Colonic mucosa (tissue), 4 donors: ENCODE data around the gene MAD1L1. TPM values are rescaled to one million over a fixed set of nuclear protein-coding genes. Genes with fewer than 3 reads are reported as not detected.

ENCODE experiments used
- DNase-seq: peaks from one replicate; pipeline ENCODE4 v3.0.0-alpha.2; 2020
- H3K27ac ChIP-seq: fragments of 200-600 bp; one replicate; pipeline ENCODE4 v1.8.0; 2021
- H3K27me3 ChIP-seq: fragments of 200-600 bp; one replicate; pipeline ENCODE4 v1.8.0; 2021
- H3K36me3 ChIP-seq: fragments of 200-600 bp; one replicate; pipeline ENCODE4 v1.8.0; 2021
- H3K4me1 ChIP-seq: fragments of 200-600 bp; one replicate; pipeline ENCODE4 v1.8.0; 2021; ENCODE audit warnings: mild to moderate bottlenecking
- H3K4me3 ChIP-seq: fragments of 200-600 bp; one replicate; pipeline ENCODE4 v1.8.0; 2021
- H3K9ac ChIP-seq, 2 donors: one replicate each; pipeline ENCODE4 v1.7.0; 2013; ENCODE audit warnings: control low read depth in 2 of 2, low read depth in 2 of 2, low read length in 2 of 2
- H3K9me3 ChIP-seq: fragments of 200-600 bp; one replicate; pipeline ENCODE4 v1.8.0; 2021
- CTCF ChIP-seq: fragments of 200-600 bp; IDR thresholded peaks from one replicate; pipeline ENCODE4 v1.8.0; 2022; ENCODE audit warnings: antibody characterized with exemption, mild to moderate bottlenecking
- intact Hi-C: fragments of 100-400 bp; cut with DNase I; formaldehyde crosslinking; loops from one replicate; pipeline ENCODE4 v1.14.1; 2022
- total RNA-seq, 2 donors: library from RNA; stranded (reverse); fragmentation: NEBNext Ultra II Directional in 1 of 2; extraction: Animal tissue kit (Norgen Biotek cat#: 25700) in 1 of 2; gene quantifications; one replicate each; pipeline ENCODE4 v1.2.1, GENCODE V29; 2021
- donor health status: healthy.
- donor health status: DM: no; HTN: no; CAD: no.
- donor health status: DM: no; HTN: no; CAD: no.

The MAD1L1 gene
- total RNA-seq, 2 donors from 2014 or later: 18.2 to 47.0 TPM

GRCh38 chr7:2158331-2159175 lies 74.2 kb downstream of the MAD1L1 start:
- no peak overlapping the region for H3K27ac ChIP-seq

DNA sequence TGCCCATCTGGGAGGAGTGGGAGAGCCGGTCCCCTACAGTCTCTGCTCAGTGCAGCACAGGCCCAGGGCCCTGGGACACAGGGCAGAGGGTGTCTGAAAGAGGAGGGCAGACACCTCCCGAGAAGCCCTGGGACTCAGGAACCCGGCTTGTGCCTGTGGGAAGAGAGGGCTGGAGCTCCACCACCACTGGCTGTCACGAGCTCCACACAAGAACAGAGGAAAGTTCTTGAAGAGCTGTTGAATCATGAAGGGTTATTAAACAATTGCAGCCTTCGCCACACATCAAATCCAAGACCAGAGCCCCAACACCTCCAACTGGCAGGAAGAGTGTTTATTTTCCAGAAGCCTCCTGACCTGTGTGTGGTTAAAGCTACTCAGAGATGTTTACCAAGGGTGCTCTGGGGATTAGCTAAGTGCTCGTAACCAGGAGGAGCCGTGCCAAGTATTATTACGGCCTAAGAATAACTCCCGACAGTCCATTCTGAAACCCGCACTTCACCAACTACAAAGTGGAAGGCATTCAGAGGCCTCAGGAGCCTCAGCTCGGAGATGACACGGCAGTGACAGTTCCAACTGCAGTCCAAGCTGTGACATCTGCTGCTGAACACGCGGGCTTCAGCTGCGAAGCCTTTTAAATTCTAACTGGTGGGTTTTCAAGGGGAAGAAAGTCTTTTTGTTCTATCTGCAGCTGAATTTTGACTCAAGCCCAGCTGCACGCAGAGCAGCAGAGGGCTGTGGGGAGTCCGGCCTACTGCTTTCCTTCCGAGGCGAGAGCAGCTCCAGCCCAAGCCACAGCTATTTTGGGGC lies 75.1 kb downstream of the MAD1L1 start:
- TF ChIP-seq CTCF: no peak
- DNase-seq: peak; percentile 50
- H3K4me3 ChIP-seq: no peak overlapping the region

More at GRCh38 chr7:2158331-2159175, 74.2 kb downstream of the MAD1L1 start:
- no peaks in the 10 kb centered on the region for H3K27me3 ChIP-seq
- H3K4me3 ChIP-seq: no peak overlapping the region
- H3K4me1 ChIP-seq: no peaks in the 10 kb centered on the region
- no peak overlapping the region for H3K9ac ChIP-seq
- no peak for DNase-seq
- intact Hi-C loops: no loop called here
- H3K9me3 ChIP-seq: no peaks in the 10 kb centered on the region
- TF ChIP-seq CTCF: no peak
- no peaks in the 10 kb centered on the region for H3K36me3 ChIP-seq

DNA sequence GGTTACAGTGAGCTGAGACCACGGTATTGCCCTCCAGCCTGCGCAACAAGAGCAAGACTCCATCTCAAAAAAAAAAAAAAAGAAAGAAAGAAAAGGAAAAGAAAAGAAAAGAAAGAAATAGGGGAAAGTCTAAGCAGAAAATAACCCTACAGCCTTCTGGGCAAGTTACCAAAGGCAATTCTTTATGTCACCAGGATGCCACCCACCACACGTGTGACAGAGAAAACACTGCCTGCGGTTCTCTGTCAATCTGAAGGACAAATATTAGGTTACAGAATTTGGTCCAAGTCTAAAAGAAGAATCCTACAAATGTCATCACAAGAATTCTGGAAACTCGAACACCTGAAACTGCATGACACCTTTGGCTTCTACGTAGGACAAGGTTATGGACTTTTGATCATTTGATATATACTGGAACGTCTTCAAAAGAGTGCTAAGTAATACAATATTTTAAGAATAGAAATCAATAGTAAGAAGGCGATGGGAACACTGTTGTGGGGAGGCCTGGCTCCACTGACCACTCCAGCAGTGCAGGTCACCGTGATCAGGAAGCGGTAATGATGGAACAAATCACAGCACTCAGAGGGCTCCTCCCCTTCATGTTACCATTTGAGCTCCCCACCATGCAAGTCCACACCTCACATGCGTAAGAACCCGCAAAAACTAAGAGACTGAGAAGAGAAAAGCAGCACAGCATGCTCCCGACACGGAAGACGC lies 75.8 kb downstream of the MAD1L1 start:
- intact Hi-C loops: no loop called here
- TF ChIP-seq CTCF: no peak
- DNase-seq: no peak
- no peak overlapping the region for H3K27ac ChIP-seq
- H3K36me3 ChIP-seq: no peaks in the 10 kb centered on the region
- H3K9me3 ChIP-seq: no peaks in the 10 kb centered on the region
- no peak overlapping the region for H3K4me3 ChIP-seq
- H3K27me3 ChIP-seq: no peaks in the 10 kb centered on the region
- no peak overlapping the region for H3K9ac ChIP-seq
- no peaks in the 10 kb centered on the region for H3K4me1 ChIP-seq

More for the DNA sequence above, 75.1 kb downstream of the MAD1L1 start:
- no peaks in the 10 kb centered on the region for H3K4me1 ChIP-seq
- intact Hi-C loops: no loop called here
- H3K9ac ChIP-seq: no peak overlapping the region
- no peaks in the 10 kb centered on the region for H3K36me3 ChIP-seq
- H3K27me3 ChIP-seq: no peaks in the 10 kb centered on the region
- H3K27ac ChIP-seq: peak overlapping the region; percentile 9
- no peaks in the 10 kb centered on the region for H3K9me3 ChIP-seq

- H3K9me3 ChIP-seq: no peaks in the 10 kb centered on the region
- no peaks in the 10 kb centered on the region for H3K36me3 ChIP-seq
- H3K4me3 ChIP-seq: no peak overlapping the region
- intact Hi-C loops: no loop called here
- H3K27ac ChIP-seq: no peak overlapping the region
- DNase-seq: no peak
- no peak for TF ChIP-seq CTCF
- H3K4me1 ChIP-seq: no peaks in the 10 kb centered on the region
- H3K27me3 ChIP-seq: no peaks in the 10 kb centered on the region
- H3K9ac ChIP-seq: no peak overlapping the region
Measured at GRCh38 chr7:2154831-2155230, 77.9 kb downstream of the MAD1L1 start.

DNA sequence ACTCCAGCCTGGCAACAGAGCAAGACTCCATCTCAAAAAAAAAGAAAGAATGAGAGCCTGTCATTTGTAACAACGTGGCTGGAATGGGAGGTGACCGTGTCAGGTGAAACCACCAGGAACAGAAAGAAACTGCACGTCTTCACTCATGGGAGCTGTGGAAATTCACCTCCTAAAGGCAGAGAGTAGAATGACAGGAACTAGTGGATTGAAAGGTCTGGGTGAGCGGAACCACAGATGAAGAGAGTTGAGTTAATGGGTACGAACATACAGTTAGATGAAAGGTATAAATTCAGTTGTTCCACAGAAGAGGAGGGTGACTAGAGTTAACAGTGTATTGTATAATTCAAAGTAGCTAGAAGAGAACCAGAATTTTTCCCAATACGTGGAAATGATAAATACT lies 78.6 kb downstream of the MAD1L1 start:
- no peak for DNase-seq
- H3K9ac ChIP-seq: no peak overlapping the region

More for the DNA sequence above, 78.6 kb downstream of the MAD1L1 start:
- Histone ChIP-seq H3K4me3 (no peak overlapping the region), H3K4me1 (no peaks in the 10 kb centered on the region), H3K27ac (no peak overlapping the region), H3K9me3 (no peaks in the 10 kb centered on the region), H3K27me3 (no peaks in the 10 kb centered on the region), H3K36me3 (no peaks in the 10 kb centered on the region)
- intact Hi-C loops: no loop called here
- TF ChIP-seq CTCF: no peak
